ENCODE data around the gene ITPR2. TPM values are rescaled to one million over a fixed set of nuclear protein-coding genes. Genes with fewer than 3 reads are reported as not detected.

Gene ITPR2
- total and polyA plus RNA-seq, 2 of the 8 experiments (the other 6 are each of a cell fraction or from before 2014, with no cell fraction given), result 4.1 to 48.3 TPM

- no peak overlapping the region for H2BK20ac ChIP-seq (ENCODE audit: low read length)
- no peak overlapping the region for H2BK15ac ChIP-seq (ENCODE audit: low read length)
- no peak overlapping the region for H3K14ac ChIP-seq (ENCODE audit: insufficient read length)
- H2AFZ ChIP-seq (ENCODE audit: low read length), result no peak overlapping the region
- no peaks in the 10 kb centered on the region for H3K79me1 ChIP-seq (ENCODE audit: low read depth, low read length)
- no peak overlapping the region for H3K4me2 ChIP-seq (ENCODE audit: insufficient read depth in 1 of 2, low read depth in 2 of 2, low read length in 2 of 2)
- H3K27me3 ChIP-seq (replicated peaks in 1 of 4; ENCODE audit: control insufficient read depth in 3 of 4, extremely low read depth in 1 of 4, insufficient read depth in 3 of 4, low read length in 3 of 4), result no peaks in the 10 kb centered on the region
- no peaks in the 10 kb centered on the region for H4K20me1 ChIP-seq (replicated peaks in 1 of 2; ENCODE audit: control insufficient read depth in 1 of 2, insufficient read depth in 2 of 2, low read length in 2 of 2)
- no peak overlapping the region for H4K8ac ChIP-seq (ENCODE audit: extremely low read depth, insufficient read depth, low read length)
- no peak overlapping the region for H3K9ac ChIP-seq (replicated peaks in 1 of 4; ENCODE audit: extremely low read depth in 1 of 4, low read depth in 3 of 4, low read length in 3 of 4)
- H3K79me2 ChIP-seq (ENCODE audit: control insufficient read depth in 1 of 2, insufficient read depth in 2 of 2, low read length in 2 of 2), result no peaks in the 10 kb centered on the region
- 45% methylated on average over 2 of the region's 2 CpGs; no CpG with 5 or more reads in 1 of the 2 experiments for WGBS, 2 experiments (ENCODE audit: extremely low coverage in 1 of 2, insufficient coverage in 1 of 2, insufficient read length in 1 of 2, insufficient replicate concordance in 2 of 2, low coverage in 1 of 2, low lambda C conversion rate in 2 of 2, missing lambda C conversion rate in 1 of 2)
- no peak overlapping the region for H3K4ac ChIP-seq (replicated peaks; ENCODE audit: insufficient read length, low read depth, low read length)
- H3K9me3 ChIP-seq (ENCODE audit: insufficient read depth in 2 of 2, low read depth in 1 of 2, low read length in 1 of 2), result no peaks in the 10 kb centered on the region
- H3K4me3 ChIP-seq (ENCODE audit: extremely low read depth in 1 of 4, insufficient read depth in 2 of 4, low read depth in 3 of 4, low read length in 4 of 4), result no peak overlapping the region
- H3K23ac ChIP-seq (ENCODE audit: insufficient read length), result no peak overlapping the region
- no peak overlapping the region for H4K5ac ChIP-seq (ENCODE audit: insufficient read length, low read depth, low read length)
- FAIRE-seq (no peak), DNase-seq (ENCODE audit: low read depth in 1 of 2, low spot score in 2 of 2) (no peak)
- no peak overlapping the region for H2AK5ac ChIP-seq (ENCODE audit: low read depth, low read length)
- no peak overlapping the region for H4K91ac ChIP-seq (replicated peaks; ENCODE audit: insufficient read length, low read length)
- no peak overlapping the region for H3K18ac ChIP-seq (ENCODE audit: extremely low read depth, low read length)
- no peak overlapping the region for H2BK12ac ChIP-seq (ENCODE audit: low read depth, low read length)
- H3K23me2 ChIP-seq (ENCODE audit: low read depth, low read length), result no peaks in the 10 kb centered on the region
- TF ChIP-seq CTBP2 (IDR thresholded peaks at IDR 0.05; ENCODE audit: borderline replicate concordance, insufficient read depth, insufficient read length, low read length) (no peak), CREB1 (IDR thresholded peaks at IDR 0.05) (no peak), SUZ12 (IDR thresholded peaks at IDR 0.05; ENCODE audit: low read length) (no peak), JUND (IDR thresholded peaks at IDR 0.05; ENCODE audit: low read length) (no peak), TAF1 (IDR thresholded peaks at IDR 0.05; ENCODE audit: low read depth, low read length) (no peak)
- H3K4me1 ChIP-seq (replicated peaks in 1 of 4; ENCODE audit: control insufficient read depth in 3 of 4, insufficient read depth in 4 of 4, low read length in 3 of 4), result peaks cover 0 to 4% (median 2%) of the 10 kb centered on the region in 4 experiments; a peak in 2 of 7 replicates
- CTCF ChIA-PET (ENCODE audit: partially characterized antibody), result no interaction called here
- no peak overlapping the region for H2BK5ac ChIP-seq (ENCODE audit: low read depth, low read length)
- peaks cover 0 to 2% (median 1%) of the 10 kb centered on the region in 4 experiments; a peak in 2 of 8 replicates for H3K36me3 ChIP-seq (ENCODE audit: control insufficient read depth in 2 of 4, insufficient read depth in 4 of 4, low read length in 3 of 4)
- no peak overlapping the region for H3K56ac ChIP-seq (replicated peaks; ENCODE audit: insufficient read length, low read depth, low read length)
- POLR2A ChIA-PET (ENCODE audit: partially characterized antibody), result no interaction called here
- no peak overlapping the region for H2BK120ac ChIP-seq (replicated peaks; ENCODE audit: low read depth, low read length)
- no peak overlapping the region for H3K27ac ChIP-seq (ENCODE audit: low read depth, low read length)
Observed at GRCh38 chr12:26704684-26705460, 128.1 kb downstream of the ITPR2 start.
